Measurements from ENCODE around the gene HOXD8.

Gene HOXD8

GRCh38 chr2:176129813-176130146 lies 275 bp downstream of the HOXD8 start:
- Histone ChIP-seq H3K9me3 (ENCODE audit: control insufficient read depth, low read length) (no peaks in the 10 kb centered on the region), H3K27me3 (replicated peaks; ENCODE audit: control insufficient read depth, insufficient read depth, low read length) (no peaks in the 10 kb centered on the region), H3K4me1 (ENCODE audit: control insufficient read depth, insufficient read depth, low read length) (peaks cover 24% of the 10 kb centered on the region), H3K9ac (ENCODE audit: low read length) (peak overlapping the region; percentile 92), H3K36me3 (ENCODE audit: control insufficient read depth, insufficient read depth, low read length, severe bottlenecking) (no peaks in the 10 kb centered on the region), H3K4me3 (ENCODE audit: low read length) (peak overlapping the region; percentile 91)
- no peak for DNase-seq (ENCODE audit: low read depth)

DNA sequence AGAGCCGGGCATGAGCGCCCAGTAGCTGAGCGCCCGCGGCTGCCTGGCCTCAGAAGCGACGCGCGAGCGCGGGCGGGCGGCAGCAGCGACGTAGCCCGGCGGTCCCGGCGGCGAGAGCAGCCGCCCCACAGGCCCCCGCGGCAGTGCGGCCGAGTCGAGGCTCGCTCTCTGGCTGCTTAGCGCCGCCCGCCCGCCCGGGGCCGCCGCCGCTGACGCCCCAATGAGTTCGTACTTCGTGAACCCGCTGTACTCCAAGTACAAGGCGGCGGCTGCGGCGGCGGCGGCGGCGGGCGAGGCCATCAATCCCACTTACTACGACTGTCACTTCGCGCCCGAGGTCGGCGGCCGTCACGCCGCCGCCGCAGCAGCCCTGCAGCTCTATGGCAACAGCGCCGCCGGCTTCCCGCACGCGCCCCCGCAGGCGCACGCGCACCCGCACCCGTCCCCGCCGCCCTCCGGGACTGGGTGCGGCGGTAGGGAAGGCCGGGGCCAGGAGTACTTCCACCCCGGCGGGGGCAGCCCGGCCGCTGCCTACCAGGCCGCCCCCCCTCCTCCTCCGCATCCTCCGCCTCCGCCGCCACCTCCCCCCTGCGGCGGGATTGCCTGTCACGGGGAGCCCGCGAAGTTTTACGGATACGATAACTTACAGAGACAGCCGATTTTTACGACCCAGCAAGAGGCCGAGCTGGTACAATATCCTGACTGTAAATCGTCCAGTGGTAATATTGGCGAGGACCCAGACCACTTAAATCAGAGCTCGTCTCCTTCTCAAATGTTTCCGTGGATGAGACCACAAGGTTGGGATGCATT lies 847 bp downstream of the HOXD8 start:
- no peaks in the 10 kb centered on the region for H3K9me3 ChIP-seq (ENCODE audit: control insufficient read depth, low read length)

GRCh38 chr2:176130957-176131847 lies 1.7 kb downstream of the HOXD8 start:
- Histone ChIP-seq H3K27me3 (replicated peaks; ENCODE audit: control insufficient read depth, insufficient read depth, low read length) (no peaks in the 10 kb centered on the region), H3K36me3 (ENCODE audit: control insufficient read depth, insufficient read depth, low read length, severe bottlenecking) (no peaks in the 10 kb centered on the region), H3K4me3 (ENCODE audit: low read length) (peak overlapping the region; percentile 91), H3K4me1 (ENCODE audit: control insufficient read depth, insufficient read depth, low read length) (peaks cover 35% of the 10 kb centered on the region), H3K9ac (ENCODE audit: low read length) (peak overlapping the region; percentile 92), H3K9me3 (ENCODE audit: control insufficient read depth, low read length) (no peaks in the 10 kb centered on the region)
- DNase-seq (ENCODE audit: low read depth), result no peak

More for the DNA sequence above, 847 bp downstream of the HOXD8 start:
- no peaks in the 10 kb centered on the region for H3K36me3 ChIP-seq (ENCODE audit: control insufficient read depth, insufficient read depth, low read length, severe bottlenecking)
- no peaks in the 10 kb centered on the region for H3K27me3 ChIP-seq (replicated peaks; ENCODE audit: control insufficient read depth, insufficient read depth, low read length)
- peak overlapping the region; percentile 91 for H3K4me3 ChIP-seq (ENCODE audit: low read length)
- H3K4me1 ChIP-seq (ENCODE audit: control insufficient read depth, insufficient read depth, low read length), result peaks cover 30% of the 10 kb centered on the region
- H3K9ac ChIP-seq (ENCODE audit: low read length), result peak overlapping the region; percentile 92
- peak; percentile 45 for DNase-seq (ENCODE audit: low read depth)

GRCh38 chr2:176131848-176132158 lies 2.3 kb downstream of the HOXD8 start:
- no peaks in the 10 kb centered on the region for H3K36me3 ChIP-seq (ENCODE audit: control insufficient read depth, insufficient read depth, low read length, severe bottlenecking)
- no peaks in the 10 kb centered on the region for H3K9me3 ChIP-seq (ENCODE audit: control insufficient read depth, low read length)
- H3K27me3 ChIP-seq (replicated peaks; ENCODE audit: control insufficient read depth, insufficient read depth, low read length), result no peaks in the 10 kb centered on the region
- peak overlapping the region; percentile 92 for H3K9ac ChIP-seq (ENCODE audit: low read length)
- peaks cover 35% of the 10 kb centered on the region for H3K4me1 ChIP-seq (ENCODE audit: control insufficient read depth, insufficient read depth, low read length)
- DNase-seq (ENCODE audit: low read depth), result no peak
- peak overlapping the region; percentile 91 for H3K4me3 ChIP-seq (ENCODE audit: low read length)

DNA sequence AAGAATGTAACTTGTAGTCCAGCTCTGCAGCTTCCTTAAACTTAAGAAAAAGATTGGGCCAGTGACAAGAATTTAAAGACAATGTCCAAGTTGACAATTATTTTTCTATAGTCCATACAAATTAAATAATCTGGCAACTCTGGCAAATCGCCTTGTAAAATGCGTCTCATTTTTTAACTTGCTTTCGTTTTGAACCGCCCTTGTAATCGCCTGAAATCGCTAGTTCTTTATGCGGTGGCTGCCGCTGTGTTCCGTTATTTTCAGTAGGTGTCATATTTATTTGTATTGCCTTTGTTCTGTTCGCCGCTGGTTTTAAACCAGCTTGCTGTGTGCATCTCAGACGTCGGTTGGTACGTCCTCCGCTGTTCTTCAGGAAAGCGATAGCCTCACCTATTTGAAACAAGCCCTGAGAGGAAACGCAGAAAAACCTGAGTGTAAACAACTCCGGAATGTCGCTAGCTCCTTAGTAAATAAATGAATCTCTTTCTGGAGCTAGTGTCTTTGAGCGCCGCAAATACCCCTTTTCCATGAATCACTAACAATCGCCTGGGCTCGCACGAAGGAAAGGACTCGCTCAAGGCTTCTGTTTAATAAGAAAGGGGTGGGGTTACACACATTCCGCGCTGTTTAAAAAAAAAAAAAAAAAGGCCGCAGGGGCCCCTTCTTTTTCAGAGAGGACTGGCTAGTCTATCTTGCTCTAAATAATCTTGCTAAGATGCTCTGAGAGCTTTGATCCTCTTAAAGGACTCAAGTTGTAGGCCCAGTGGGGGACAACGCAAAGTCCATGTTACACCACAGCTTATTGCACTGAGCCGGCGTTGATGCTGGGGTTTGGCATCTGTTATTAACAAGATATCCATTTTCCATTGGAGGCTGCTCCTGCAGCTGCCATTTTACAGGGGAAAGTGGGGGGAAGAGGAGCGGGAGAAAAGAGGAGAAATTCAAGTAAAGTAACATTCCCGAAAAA lies 3.0 kb downstream of the HOXD8 start:
- Histone ChIP-seq H3K4me3 (ENCODE audit: low read length) (peak overlapping the region; percentile 91), H3K36me3 (ENCODE audit: control insufficient read depth, insufficient read depth, low read length, severe bottlenecking) (no peaks in the 10 kb centered on the region), H3K9ac (ENCODE audit: low read length) (peak overlapping the region; percentile 92), H3K9me3 (ENCODE audit: control insufficient read depth, low read length) (no peaks in the 10 kb centered on the region), H3K27me3 (replicated peaks; ENCODE audit: control insufficient read depth, insufficient read depth, low read length) (no peaks in the 10 kb centered on the region), H3K4me1 (ENCODE audit: control insufficient read depth, insufficient read depth, low read length) (peaks cover 32% of the 10 kb centered on the region)
- DNase-seq (ENCODE audit: low read depth), result no peak

DNA sequence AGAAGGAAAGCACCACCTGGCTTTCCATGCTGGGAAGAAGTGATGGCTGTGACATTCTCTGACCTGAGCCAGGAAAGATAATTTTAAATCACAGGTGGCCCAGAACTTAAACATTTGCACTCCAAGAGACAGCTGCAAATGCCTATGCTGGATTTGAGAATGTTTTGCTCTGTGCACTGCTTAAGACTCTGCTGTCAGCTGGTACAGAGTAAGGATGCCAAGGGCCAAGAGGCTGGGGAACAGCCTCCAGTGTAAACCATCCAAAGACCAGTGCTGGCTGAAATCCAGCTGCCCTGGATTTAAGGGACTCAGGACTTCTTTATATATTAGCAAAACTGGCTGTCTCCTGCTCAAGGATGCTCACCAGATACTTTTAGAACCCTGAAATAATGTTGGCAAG lies 3.9 kb downstream of the HOXD8 start:
- DNase-seq (ENCODE audit: low read depth), result no peak
- Histone ChIP-seq H3K9ac (ENCODE audit: low read length) (peak overlapping the region; percentile 92), H3K27me3 (replicated peaks; ENCODE audit: control insufficient read depth, insufficient read depth, low read length) (no peaks in the 10 kb centered on the region), H3K36me3 (ENCODE audit: control insufficient read depth, insufficient read depth, low read length, severe bottlenecking) (no peaks in the 10 kb centered on the region), H3K9me3 (ENCODE audit: control insufficient read depth, low read length) (no peaks in the 10 kb centered on the region), H3K4me3 (ENCODE audit: low read length) (no peak overlapping the region), H3K4me1 (ENCODE audit: control insufficient read depth, insufficient read depth, low read length) (peaks cover 31% of the 10 kb centered on the region)

GRCh38 chr2:176134035-176134434 lies 4.5 kb downstream of the HOXD8 start:
- H3K4me1 ChIP-seq (ENCODE audit: control insufficient read depth, insufficient read depth, low read length), result peaks cover 36% of the 10 kb centered on the region
- no peaks in the 10 kb centered on the region for H3K27me3 ChIP-seq (replicated peaks; ENCODE audit: control insufficient read depth, insufficient read depth, low read length)
- H3K9ac ChIP-seq (ENCODE audit: low read length), result no peak overlapping the region
- no peaks in the 10 kb centered on the region for H3K9me3 ChIP-seq (ENCODE audit: control insufficient read depth, low read length)
- H3K36me3 ChIP-seq (ENCODE audit: control insufficient read depth, insufficient read depth, low read length, severe bottlenecking), result no peaks in the 10 kb centered on the region
- no peak overlapping the region for H3K4me3 ChIP-seq (ENCODE audit: low read length)
- DNase-seq (ENCODE audit: low read depth), result no peak

GRCh38 chr2:176135035-176135440 lies 5.5 kb downstream of the HOXD8 start:
- Histone ChIP-seq H3K36me3 (ENCODE audit: control insufficient read depth, insufficient read depth, low read length, severe bottlenecking) (no peaks in the 10 kb centered on the region), H3K27me3 (replicated peaks; ENCODE audit: control insufficient read depth, insufficient read depth, low read length) (no peaks in the 10 kb centered on the region), H3K4me1 (ENCODE audit: control insufficient read depth, insufficient read depth, low read length) (peaks cover 44% of the 10 kb centered on the region), H3K4me3 (ENCODE audit: low read length) (peak overlapping the region; percentile 86), H3K9ac (ENCODE audit: low read length) (peak overlapping the region; percentile 96), H3K9me3 (ENCODE audit: control insufficient read depth, low read length) (no peaks in the 10 kb centered on the region)
- no peak for DNase-seq (ENCODE audit: low read depth)

DNA sequence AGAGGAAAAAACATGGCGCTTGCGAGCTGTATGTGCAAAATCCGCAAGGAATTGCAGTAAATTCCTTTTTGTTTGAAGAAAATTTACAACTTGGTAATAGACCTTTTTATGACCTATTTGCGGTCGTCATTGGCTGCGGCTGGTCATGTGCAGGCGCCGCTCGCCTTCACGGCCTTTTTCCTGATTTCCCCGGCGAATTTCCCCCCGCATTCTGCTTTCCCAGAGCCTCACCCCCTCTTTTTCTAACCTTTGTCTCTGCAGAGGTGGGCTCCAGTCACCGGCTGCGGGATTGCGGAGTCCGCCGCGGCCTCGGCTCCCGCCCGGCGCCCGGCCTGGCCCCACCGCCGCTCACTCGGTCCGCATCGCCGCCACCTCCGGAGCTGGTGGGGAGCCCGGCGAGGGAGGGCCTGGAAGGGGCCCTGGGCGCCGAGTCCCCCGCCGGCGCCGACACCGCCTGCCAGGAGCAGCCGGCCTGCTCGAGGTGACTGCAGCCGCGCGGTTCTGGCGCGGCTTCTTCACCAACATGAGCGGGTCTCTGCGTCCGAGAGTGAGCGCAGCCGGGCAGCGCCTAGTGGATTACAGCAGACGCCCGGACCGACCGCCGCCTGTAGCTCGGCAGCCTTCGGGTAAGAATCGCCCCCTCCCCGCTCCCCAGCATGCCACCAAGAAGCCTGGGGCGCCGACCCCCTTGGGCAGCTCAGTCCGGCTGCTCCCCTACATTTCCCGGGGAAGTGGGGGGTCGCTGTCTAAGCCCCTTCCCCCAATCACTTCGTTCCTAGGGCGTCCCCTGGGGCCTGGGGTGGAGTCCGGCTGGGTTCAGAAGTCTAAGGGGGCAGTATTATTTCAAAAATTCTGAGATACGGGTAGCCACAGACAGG lies 7.1 kb downstream of the HOXD8 start:
- peak overlapping the region; percentile 86 for H3K4me3 ChIP-seq (ENCODE audit: low read length)
- no peaks in the 10 kb centered on the region for H3K36me3 ChIP-seq (ENCODE audit: control insufficient read depth, insufficient read depth, low read length, severe bottlenecking)
- H3K4me1 ChIP-seq (ENCODE audit: control insufficient read depth, insufficient read depth, low read length), result peaks cover 48% of the 10 kb centered on the region
- peak overlapping the region; percentile 96 for H3K9ac ChIP-seq (ENCODE audit: low read length)
- H3K27me3 ChIP-seq (replicated peaks; ENCODE audit: control insufficient read depth, insufficient read depth, low read length), result no peaks in the 10 kb centered on the region
- no peak for DNase-seq (ENCODE audit: low read depth)
- no peaks in the 10 kb centered on the region for H3K9me3 ChIP-seq (ENCODE audit: control insufficient read depth, low read length)

GRCh38 chr2:176137252-176137580 lies 7.7 kb downstream of the HOXD8 start:
- no peak for DNase-seq (ENCODE audit: low read depth)
- Histone ChIP-seq H3K36me3 (ENCODE audit: control insufficient read depth, insufficient read depth, low read length, severe bottlenecking) (no peaks in the 10 kb centered on the region), H3K9ac (ENCODE audit: low read length) (peak overlapping the region; percentile 96), H3K4me3 (ENCODE audit: low read length) (peak overlapping the region; percentile 86), H3K27me3 (replicated peaks; ENCODE audit: control insufficient read depth, insufficient read depth, low read length) (no peaks in the 10 kb centered on the region), H3K4me1 (ENCODE audit: control insufficient read depth, insufficient read depth, low read length) (peaks cover 48% of the 10 kb centered on the region), H3K9me3 (ENCODE audit: control insufficient read depth, low read length) (no peaks in the 10 kb centered on the region)

Measured in adipocyte (in vitro differentiated cells).